ENCODE results near the gene CHN1. TPM values are rescaled to one million over a fixed set of nuclear protein-coding genes. Genes with fewer than 3 reads are reported as not detected.

The CHN1 gene
- total RNA-seq, 2 donors from 2014 or later = 13.3 to 30.7 TPM

DNA sequence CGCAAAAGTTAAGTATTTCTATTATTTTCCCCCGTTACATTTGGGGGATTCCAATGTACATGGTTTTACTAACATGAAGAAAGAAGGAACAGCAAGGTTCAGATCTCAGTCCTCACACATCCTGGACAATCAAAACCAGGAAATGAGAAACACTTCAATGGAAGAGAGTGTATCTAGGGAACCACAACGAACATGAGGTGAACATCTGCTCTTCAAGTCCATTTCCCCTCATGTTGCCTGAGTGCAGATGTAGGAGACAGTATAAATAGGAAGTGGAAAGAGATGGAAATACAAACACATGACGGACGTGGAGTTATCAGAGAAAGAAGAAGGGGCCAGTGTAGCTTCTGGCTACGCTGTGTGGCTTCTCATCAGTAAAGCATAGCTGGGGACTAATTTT is 52.6 kb downstream of the CHN1 start:
- no peaks in the 10 kb centered on the region for H3K36me3 ChIP-seq
- H3K27me3 ChIP-seq (replicated peaks; ENCODE audit: insufficient read depth) = no peaks in the 10 kb centered on the region
- no peak overlapping the region for H3K27ac ChIP-seq
- ATAC-seq (ENCODE audit: insufficient number of reproducible peaks, low FRiP score, low read depth) (no peak), DNase-seq (ENCODE audit: low spot score) (no peak)
- no peak overlapping the region for H3K4me3 ChIP-seq
- TF ChIP-seq, protein P1, sequence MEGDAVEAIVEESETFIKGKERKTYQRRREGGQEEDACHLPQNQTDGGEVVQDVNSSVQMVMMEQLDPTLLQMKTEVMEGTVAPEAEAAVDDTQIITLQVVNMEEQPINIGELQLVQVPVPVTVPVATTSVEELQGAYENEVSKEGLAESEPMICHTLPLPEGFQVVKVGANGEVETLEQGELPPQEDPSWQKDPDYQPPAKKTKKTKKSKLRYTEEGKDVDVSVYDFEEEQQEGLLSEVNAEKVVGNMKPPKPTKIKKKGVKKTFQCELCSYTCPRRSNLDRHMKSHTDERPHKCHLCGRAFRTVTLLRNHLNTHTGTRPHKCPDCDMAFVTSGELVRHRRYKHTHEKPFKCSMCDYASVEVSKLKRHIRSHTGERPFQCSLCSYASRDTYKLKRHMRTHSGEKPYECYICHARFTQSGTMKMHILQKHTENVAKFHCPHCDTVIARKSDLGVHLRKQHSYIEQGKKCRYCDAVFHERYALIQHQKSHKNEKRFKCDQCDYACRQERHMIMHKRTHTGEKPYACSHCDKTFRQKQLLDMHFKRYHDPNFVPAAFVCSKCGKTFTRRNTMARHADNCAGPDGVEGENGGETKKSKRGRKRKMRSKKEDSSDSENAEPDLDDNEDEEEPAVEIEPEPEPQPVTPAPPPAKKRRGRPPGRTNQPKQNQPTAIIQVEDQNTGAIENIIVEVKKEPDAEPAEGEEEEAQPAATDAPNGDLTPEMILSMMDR (IDR thresholded peaks at IDR 0.05) = no peak
- no peaks in the 10 kb centered on the region for H3K9me3 ChIP-seq
- H3K4me1 ChIP-seq (ENCODE audit: control insufficient read depth in 1 of 2, low read depth in 2 of 2) = no peaks in the 10 kb centered on the region

DNA sequence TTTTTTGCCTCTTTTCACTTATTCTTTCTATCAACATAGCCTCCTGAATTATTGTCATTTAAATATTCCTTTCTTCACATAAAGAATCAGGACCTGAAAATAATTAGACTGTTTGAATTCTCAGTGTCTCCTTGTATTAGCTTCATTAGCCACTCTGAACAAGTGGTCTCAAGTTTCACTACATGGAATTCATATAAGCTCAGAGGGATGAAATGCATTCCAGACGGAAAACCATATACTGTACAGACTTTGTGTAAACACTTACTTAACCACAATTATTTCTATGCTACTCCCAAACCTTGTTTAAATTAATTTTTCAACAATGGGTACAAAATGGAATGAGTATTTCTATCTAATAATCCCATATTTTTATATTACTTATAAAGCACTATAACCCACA is 53.4 kb downstream of the CHN1 start:
- Histone ChIP-seq H3K4me3 (no peak overlapping the region), H3K27ac (no peak overlapping the region), H3K9me3 (no peaks in the 10 kb centered on the region), H3K36me3 (no peaks in the 10 kb centered on the region), H3K27me3 (replicated peaks; ENCODE audit: insufficient read depth) (no peaks in the 10 kb centered on the region), H3K4me1 (ENCODE audit: control insufficient read depth in 1 of 2, low read depth in 2 of 2) (no peaks in the 10 kb centered on the region)
- DNase-seq (ENCODE audit: low spot score) (no peak), ATAC-seq (ENCODE audit: insufficient number of reproducible peaks, low FRiP score, low read depth) (no peak)
- TF ChIP-seq, protein P1 (IDR thresholded peaks at IDR 0.05) = no peak

DNA sequence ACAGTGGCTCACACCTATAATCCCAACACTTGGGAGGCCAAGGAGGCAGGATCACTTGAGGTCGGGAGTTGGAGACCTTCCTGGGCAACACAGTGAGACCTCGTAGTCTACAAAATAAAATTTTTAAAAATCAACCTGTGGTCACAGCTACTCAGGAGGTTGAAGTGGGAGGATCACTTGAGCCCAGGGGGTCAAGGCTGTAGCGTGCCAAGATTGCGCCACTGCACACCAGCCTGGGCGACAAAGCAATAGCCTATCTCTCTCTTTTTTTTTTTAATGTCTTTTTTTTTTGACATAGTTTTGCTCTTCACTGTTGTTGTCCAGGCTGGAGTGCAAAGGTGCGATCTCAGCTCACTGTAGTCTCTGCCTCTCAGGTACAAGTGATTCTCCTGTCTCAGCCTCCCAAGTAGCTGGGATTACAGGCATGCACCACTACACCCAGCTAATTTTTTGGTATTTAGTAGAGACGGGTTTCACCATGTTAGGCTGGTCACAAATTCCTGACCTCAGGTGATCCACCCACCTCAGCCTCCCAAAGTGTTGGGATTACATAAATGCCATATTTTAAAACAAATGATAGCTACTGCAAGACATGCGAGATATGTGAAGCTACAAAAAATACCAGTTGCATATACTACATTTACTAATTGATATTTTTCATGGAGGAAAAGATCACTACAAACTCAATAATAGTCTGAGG is 55.0 kb downstream of the CHN1 start:
- no peak overlapping the region for H3K4me3 ChIP-seq
- H3K27me3 ChIP-seq (replicated peaks; ENCODE audit: insufficient read depth) = no peaks in the 10 kb centered on the region

DNA sequence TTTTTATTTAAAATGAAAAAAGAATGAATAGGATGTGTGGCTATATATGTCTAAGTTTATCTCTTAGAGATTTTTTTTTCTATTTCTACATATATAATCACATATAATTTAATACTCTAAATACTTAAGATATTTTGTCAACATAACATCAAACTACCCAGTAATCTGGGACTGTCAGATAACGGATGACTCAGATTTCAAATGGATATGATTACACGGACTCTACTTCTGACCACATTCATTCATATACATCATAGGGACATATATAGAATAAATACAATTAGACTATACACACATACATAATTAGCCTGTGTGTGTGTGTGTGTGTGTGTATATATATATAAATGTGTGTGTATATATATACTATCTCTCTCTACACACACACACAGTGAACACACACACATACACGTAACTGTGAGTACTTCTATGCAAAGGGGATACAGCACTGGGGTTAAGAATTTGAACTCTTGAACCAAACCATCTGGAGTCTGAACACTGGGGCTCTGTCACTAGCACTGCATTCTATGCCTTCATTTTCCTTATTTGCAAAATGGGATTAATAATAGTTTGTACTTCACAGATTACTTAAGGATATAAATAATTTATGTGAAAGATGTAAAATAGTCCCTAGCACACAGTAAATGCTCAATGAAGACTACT is 59.5 kb downstream of the CHN1 start:
- no peaks in the 10 kb centered on the region for H3K27me3 ChIP-seq (replicated peaks; ENCODE audit: insufficient read depth)
- no peak overlapping the region for H3K4me3 ChIP-seq
- no peaks in the 10 kb centered on the region for H3K36me3 ChIP-seq
- no peak for ATAC-seq (ENCODE audit: insufficient number of reproducible peaks, low FRiP score, low read depth)
- no peak for DNase-seq (ENCODE audit: low spot score)
- H3K27ac ChIP-seq = no peak overlapping the region
- TF ChIP-seq, protein P1 (IDR thresholded peaks at IDR 0.05) = no peak
- H3K9me3 ChIP-seq = no peaks in the 10 kb centered on the region
- H3K4me1 ChIP-seq (ENCODE audit: control insufficient read depth in 1 of 2, low read depth in 2 of 2) = no peaks in the 10 kb centered on the region

More for the DNA sequence above, 55.0 kb downstream of the CHN1 start:
- TF ChIP-seq, protein P1 (IDR thresholded peaks at IDR 0.05) = no peak
- DNase-seq (ENCODE audit: low spot score) = no peak
- Histone ChIP-seq H3K36me3 (no peaks in the 10 kb centered on the region), H3K9me3 (no peaks in the 10 kb centered on the region), H3K4me1 (ENCODE audit: control insufficient read depth in 1 of 2, low read depth in 2 of 2) (no peaks in the 10 kb centered on the region), H3K27ac (no peak overlapping the region)
- ATAC-seq (ENCODE audit: insufficient number of reproducible peaks, low FRiP score, low read depth) = no peak

DNA sequence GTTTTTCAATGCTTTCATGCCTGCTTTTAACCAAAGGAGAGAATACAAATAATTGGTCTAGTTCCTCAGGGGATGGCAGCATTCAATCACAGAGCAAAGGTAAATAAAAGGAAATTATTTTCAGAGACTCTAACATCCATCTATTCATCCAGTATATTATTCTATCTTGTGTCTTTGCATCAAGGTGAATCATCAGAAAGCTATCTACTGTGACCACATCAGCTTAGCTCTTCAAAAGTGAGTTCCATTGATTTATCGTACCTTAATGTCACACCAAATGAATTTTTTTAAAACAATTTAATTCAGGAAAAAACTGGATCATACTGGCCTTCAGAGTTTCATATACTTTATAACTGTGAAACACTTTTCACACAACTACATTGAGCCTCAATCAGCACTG is 66.1 kb downstream of the CHN1 start:
- DNase-seq (ENCODE audit: low spot score) = no peak
- Histone ChIP-seq H3K4me3 (no peak overlapping the region), H3K9me3 (no peaks in the 10 kb centered on the region), H3K36me3 (no peaks in the 10 kb centered on the region), H3K27ac (no peak overlapping the region), H3K27me3 (replicated peaks; ENCODE audit: insufficient read depth) (no peaks in the 10 kb centered on the region), H3K4me1 (ENCODE audit: control insufficient read depth in 1 of 2, low read depth in 2 of 2) (no peaks in the 10 kb centered on the region)
- no peak for ATAC-seq (ENCODE audit: insufficient number of reproducible peaks, low FRiP score, low read depth)
- TF ChIP-seq, protein P1 (IDR thresholded peaks at IDR 0.05) = no peak
